Keratinocyte (primary cell): Measurements from ENCODE around the gene MKX. TPM values are rescaled to one million over a fixed set of nuclear protein-coding genes. Genes with fewer than 3 reads are reported as not detected.
A peak's percentile ranks its signal among the peaks of the same experiment; 100 is the strongest.

Source experiments
- DNase-seq: peaks from one replicate; pipeline ENCODE4 v3.0.0-alpha.2; 2011; ENCODE audit warnings: low read depth, missing footprints, low spot score
- FAIRE-seq: peaks from 2 replicates; lab custom pipeline; 2011; peaks lifted over from hg19 to GRCh38; lab: Jason Lieb, UNC
- H2AFZ ChIP-seq: 2 replicates; pipeline ENCODE4 v1.6.0; 2012; ENCODE audit warnings: low read length, control low read depth, inconsistent platforms; ENCODE audit not compliant: control insufficient read depth
- H3K27ac ChIP-seq: 2 replicates; pipeline ENCODE4 v1.5.1; 2011; ENCODE audit warnings: low read length; ENCODE audit not compliant: control insufficient read depth, insufficient read depth
- H3K27me3 ChIP-seq: 3 replicates; pipeline ENCODE4 v1.6.0; 2011; ENCODE audit warnings: low read length; ENCODE audit not compliant: control insufficient read depth, insufficient read depth; ENCODE audit errors: extremely low read depth
- H3K36me3 ChIP-seq, 2 experiments: 2 replicates in 1 of 2; 3 replicates in 1 of 2; pipeline ENCODE4 v1.5.1; 2011; ENCODE audit warnings: low read length in 2 of 2, mild to moderate bottlenecking in 1 of 2; ENCODE audit not compliant: control insufficient read depth in 2 of 2, insufficient read depth in 2 of 2; ENCODE audit errors: extremely low read depth in 1 of 2
- H3K4me1 ChIP-seq: 3 replicates; pipeline ENCODE4 v1.5.1; 2011; ENCODE audit warnings: low read length; ENCODE audit not compliant: control insufficient read depth, insufficient read depth; ENCODE audit errors: extremely low read depth
- H3K4me2 ChIP-seq: 3 replicates; pipeline ENCODE4 v1.6.0; 2011; ENCODE audit warnings: low read depth, low read length; ENCODE audit not compliant: control insufficient read depth, insufficient read depth; ENCODE audit errors: extremely low read depth
- H3K4me3 ChIP-seq, 3 experiments: fragments of 200-600 bp in 1 of 3; sonication (generic) in 1 of 3; 2 replicates in 2 of 3; 3 replicates in 1 of 3; pipeline ENCODE4 v1.5.1; 2011 to 2016; ENCODE audit warnings: low read length in 3 of 3, mild to moderate bottlenecking in 3 of 3, control low read depth in 2 of 3, inconsistent platforms in 1 of 3, low read depth in 1 of 3, mixed read lengths in 1 of 3, mixed run types in 1 of 3, moderate library complexity in 1 of 3; ENCODE audit not compliant: control insufficient read depth in 2 of 3, insufficient read depth in 2 of 3; ENCODE audit errors: extremely low read depth in 1 of 3
- H3K79me2 ChIP-seq: 2 replicates; pipeline ENCODE4 v1.6.0; 2012; ENCODE audit warnings: low read length; ENCODE audit not compliant: control insufficient read depth, insufficient read depth
- H3K9ac ChIP-seq: 3 replicates; pipeline ENCODE4 v1.6.0; 2011; ENCODE audit warnings: low read length; ENCODE audit not compliant: control insufficient read depth, insufficient read depth; ENCODE audit errors: extremely low read depth
- H3K9me1 ChIP-seq: 3 replicates; pipeline ENCODE4 v1.6.0; 2011; ENCODE audit warnings: low read length; ENCODE audit not compliant: control insufficient read depth, insufficient read depth; ENCODE audit errors: extremely low read depth
- H3K9me3 ChIP-seq: 2 replicates; pipeline ENCODE4 v1.5.1; 2012; ENCODE audit warnings: low read depth, low read length; ENCODE audit not compliant: control insufficient read depth
- H4K20me1 ChIP-seq: 3 replicates; pipeline ENCODE4 v1.6.0; 2011; ENCODE audit warnings: low read length; ENCODE audit not compliant: control insufficient read depth, insufficient read depth; ENCODE audit errors: extremely low read depth
- CTCF ChIP-seq, 3 experiments: IDR thresholded peaks in 1 of 3; conservative IDR thresholded peaks in 1 of 3; optimal IDR thresholded peaks in 1 of 3; 2 replicates in 2 of 3; 3 replicates in 1 of 3; pipeline versions ENCODE3 to v1.5.1; 2011; ENCODE audit warnings: low read length in 3 of 3, mild to moderate bottlenecking in 3 of 3, moderate library complexity in 2 of 3, control low read depth in 1 of 3, inconsistent platforms in 1 of 3; ENCODE audit not compliant: insufficient read depth in 2 of 3; ENCODE audit errors: extremely low read depth in 1 of 3
- EZH2 ChIP-seq: IDR thresholded peaks from one replicate; pipeline ENCODE4 v1.6.1; 2012; ENCODE audit warnings: inconsistent platforms, mild to moderate bottlenecking, low read length, moderate library complexity
- dilution Hi-C: fragments of 300-500 bp; cut with MboI; formaldehyde crosslinking; loops from one replicate; pipeline ENCODE4 v1.7.0; 2020; ENCODE audit warnings: low sequenced_read_pairs; ENCODE audit not compliant: extremely low pct_ligation_motif_present
- polyA plus RNA-seq, 5 experiments: library from polyadenylated mRNA; depleted of rRNA in 3 of 5; stranded (reverse) in 3 of 5; stranded (forward) in 1 of 5; unstranded in 1 of 5; fragments of >200 nt; gene quantifications; 1 replicate in 1 of 5; 2 replicates in 3 of 5; 3 replicates in 1 of 5; pipeline versions ENCODE4 v1.2.1 to v1.2.3, GENCODE V29; 2011 to 2012; ENCODE audit warnings: missing spikeins in 2 of 5, low read depth in 1 of 5, low replicate concordance in 1 of 5

Gene MKX
- polyA plus RNA-seq, 1 donor (not counting 4 experiments of a cell fraction or from before 2014, with no cell fraction given): 0.04 TPM

- Histone ChIP-seq H3K27me3 (no peaks in the 10 kb centered on the region), H3K4me3 (no peak overlapping the region), H3K79me2 (no peaks in the 10 kb centered on the region), H3K9me1 (no peaks in the 10 kb centered on the region), H3K27ac (no peak overlapping the region), H3K9me3 (peaks cover 1% of the 10 kb centered on the region), H3K4me2 (no peak overlapping the region), H4K20me1 (no peaks in the 10 kb centered on the region), H3K9ac (no peak overlapping the region), H3K4me1 (no peaks in the 10 kb centered on the region), H2AFZ (no peak overlapping the region), H3K36me3 (no peaks in the 10 kb centered on the region)
- FAIRE-seq (no peak), DNase-seq (peak; percentile 4)
- TF ChIP-seq CTCF (optimal IDR thresholded peaks at IDR 0.05 in 1 of 3, IDR thresholded peaks at IDR 0.05 in 1 of 3, conservative IDR thresholded peaks at IDR 0.05 in 1 of 3; ENCODE audit: extremely low read depth in 1 of 3, insufficient read depth in 2 of 3, low read length in 3 of 3) (peak; percentile 51 to 66 (median 63)), EZH2 (no peak)
- dilution Hi-C loops: no loop called here
These were observed 38.0 kb upstream of the MKX start for GRCh38 chr10:27783660-27784059.

GRCh38 chr10:27779462-27780015 is 33.9 kb upstream of the MKX start:
- Histone ChIP-seq H3K4me2 (no peak overlapping the region), H3K36me3 (no peaks in the 10 kb centered on the region), H3K4me1 (no peaks in the 10 kb centered on the region), H3K79me2 (no peaks in the 10 kb centered on the region), H2AFZ (no peak overlapping the region), H4K20me1 (no peaks in the 10 kb centered on the region), H3K9me3 (peaks cover 1% of the 10 kb centered on the region), H3K9me1 (no peaks in the 10 kb centered on the region), H3K4me3 (no peak overlapping the region), H3K27me3 (no peaks in the 10 kb centered on the region), H3K27ac (no peak overlapping the region), H3K9ac (no peak overlapping the region)
- dilution Hi-C loops: no loop called here
- no peak for FAIRE-seq
- TF ChIP-seq CTCF (optimal IDR thresholded peaks at IDR 0.05 in 1 of 3, IDR thresholded peaks at IDR 0.05 in 1 of 3, conservative IDR thresholded peaks at IDR 0.05 in 1 of 3; ENCODE audit: extremely low read depth in 1 of 3, insufficient read depth in 2 of 3, low read length in 3 of 3): no peak
- no peak for DNase-seq
